ENCODE results near the gene MED16.
"Not testable (repeated sequence)": the region's sequence is repeated elsewhere in the genome, so short reads cannot be mapped to it uniquely, and the experiment has no call there.

Gene MED16

GRCh38 chr19:904545-904944 is 11.6 kb upstream of the MED16 start:
- DNase-seq = no peak

- no peak for DNase-seq
Measured at GRCh38 chr19:903266-903797, 10.3 kb upstream of the MED16 start.

- no peak for DNase-seq
Measured at GRCh38 chr19:902446-903226, 9.6 kb upstream of the MED16 start.

- no peak for DNase-seq
Measured at GRCh38 chr19:902093-902370, 9.0 kb upstream of the MED16 start.

- no peak for DNase-seq
Measured at GRCh38 chr19:901216-902092, 8.5 kb upstream of the MED16 start.

- DNase-seq = no peak
Measured at GRCh38 chr19:900302-901111, 7.5 kb upstream of the MED16 start.

- DNase-seq = no peak
Measured at GRCh38 chr19:900043-900301, 7.0 kb upstream of the MED16 start.

- DNase-seq = no peak
Measured at GRCh38 chr19:899336-900042, 6.5 kb upstream of the MED16 start.

- DNase-seq = no peak
Measured at GRCh38 chr19:898663-899062, 5.7 kb upstream of the MED16 start.

GRCh38 chr19:897442-898039 is 4.6 kb upstream of the MED16 start:
- no peak for DNase-seq

GRCh38 chr19:896999-897398 is 4.0 kb upstream of the MED16 start:
- DNase-seq = no peak

GRCh38 chr19:896434-896833 is 3.4 kb upstream of the MED16 start:
- DNase-seq = no peak

- DNase-seq = no peak
Measured at GRCh38 chr19:892243-892893, 619 bp downstream of the MED16 start.

- DNase-seq = not testable (repeated sequence)
Measured at GRCh38 chr19:891421-892200, 1.4 kb downstream of the MED16 start.

- no peak for DNase-seq
Measured at GRCh38 chr19:890831-891230, 2.2 kb downstream of the MED16 start.

GRCh38 chr19:889662-890295 is 3.2 kb downstream of the MED16 start:
- DNase-seq = no peak

- no peak for DNase-seq
Measured at GRCh38 chr19:888581-889385, 4.2 kb downstream of the MED16 start.

GRCh38 chr19:887599-887998 is 5.4 kb downstream of the MED16 start:
- DNase-seq = no peak

- no peak for DNase-seq
Measured at GRCh38 chr19:887072-887471, 5.9 kb downstream of the MED16 start.

All from activated CD4-positive, CD25-positive, alpha-beta regulatory T cell treated with anti-CD3 and anti-CD28 coated beads, Interleukin-2, amount 50 U/mL, for 72 hours (primary cell).